ENCODE data around the gene FAM20C. TPM values are rescaled to one million over a fixed set of nuclear protein-coding genes. Genes with fewer than 3 reads are reported as not detected.

Gene FAM20C
- total and polyA plus RNA-seq, 2 donors (not counting 3 experiments of a cell fraction or from before 2014, with no cell fraction given): 14.2 to 34.5 TPM

- H3K4me2 ChIP-seq (ENCODE audit: insufficient read depth, low read length): no peak overlapping the region
- no peaks in the 10 kb centered on the region for H4K20me1 ChIP-seq (replicated peaks; ENCODE audit: control insufficient read depth, extremely low read depth, insufficient read depth, low read length)
- dilution Hi-C loops (cut with MboI; ENCODE audit: extremely low pct_ligation_motif_present, low sequenced_read_pairs): no loop called here
- no peak overlapping the region for H3K9ac ChIP-seq (replicated peaks; ENCODE audit: extremely low read depth, insufficient read depth, low read length)
- H2AFZ ChIP-seq (ENCODE audit: low read depth, low read length): no peak overlapping the region
- H3K36me3 ChIP-seq (ENCODE audit: control insufficient read depth in 2 of 2, extremely low read depth in 1 of 2, insufficient read depth in 2 of 2, low read length in 2 of 2): peaks cover 0 to 2% of the 10 kb centered on the region in 2 experiments
- H3K79me2 ChIP-seq (ENCODE audit: control insufficient read depth, insufficient read depth, low read length): no peaks in the 10 kb centered on the region
- CTCF ChIA-PET: no interaction called here
- POLR2A ChIA-PET: no interaction called here
- FAIRE-seq (no peak), DNase-seq (ENCODE audit: low read depth, low spot score) (no peak)
- intact Hi-C loops (cut with micrococcal nuclease): no loop called here
- no peak overlapping the region for H3K27ac ChIP-seq (ENCODE audit: insufficient read depth, low read depth, low read length)
- H3K4me3 ChIP-seq (replicated peaks in 1 of 3; ENCODE audit: insufficient read depth in 1 of 3, low read depth in 1 of 3, low read length in 3 of 3): no peak overlapping the region
- no peaks in the 10 kb centered on the region for H3K9me3 ChIP-seq (replicated peaks; ENCODE audit: control insufficient read depth, insufficient read depth, low read length)
- H3K4me1 ChIP-seq (ENCODE audit: control insufficient read depth, extremely low read depth, insufficient read depth, low read length): no peaks in the 10 kb centered on the region
- BruUV-seq (replicated peaks): no TSS peak
- TF ChIP-seq MYC (IDR thresholded peaks at IDR 0.05; ENCODE audit: low read depth, low read length): no peak
- TF ChIP-seq GATA2 (IDR thresholded peaks at IDR 0.05; ENCODE audit: insufficient read depth, insufficient read length, low read depth, low read length): no peak
- no peak for TF ChIP-seq EZH2 (IDR thresholded peaks at IDR 0.05; ENCODE audit: borderline replicate concordance, low read depth, low read length, severe bottlenecking)
- no peak for TF ChIP-seq FOS (IDR thresholded peaks at IDR 0.05; ENCODE audit: borderline replicate concordance, insufficient read depth, low read length)
- TF ChIP-seq POLR2A (IDR thresholded peaks at IDR 0.05; ENCODE audit: low read depth, low read length): no peak
- no peak for TF ChIP-seq CTCF (IDR thresholded peaks at IDR 0.05; ENCODE audit: extremely low read depth in 1 of 2, insufficient read depth in 1 of 2, low read depth in 1 of 2, low read length in 2 of 2)
- TF ChIP-seq MAX (IDR thresholded peaks at IDR 0.05; ENCODE audit: insufficient read depth, insufficient read length): no peak
- no peak for TF ChIP-seq POLR2AphosphoS5 (IDR thresholded peaks at IDR 0.05; ENCODE audit: insufficient read depth, low read depth, low read length)
- TF ChIP-seq JUN (IDR thresholded peaks at IDR 0.05; ENCODE audit: borderline replicate concordance, insufficient read depth, insufficient read length, low read depth): no peak
- H3K27me3 ChIP-seq (ENCODE audit: control insufficient read depth in 2 of 2, insufficient read depth in 2 of 2, low read length in 2 of 2): no peaks in the 10 kb centered on the region
- no peaks in the 10 kb centered on the region for H3K9me1 ChIP-seq (replicated peaks; ENCODE audit: control insufficient read depth, extremely low read depth, insufficient read depth, low read length)
These were observed 54.8 kb downstream of the FAM20C start for GRCh38 chr7:247181-247580.
